GM12872 (cell line): ENCODE results near the gene NEAT1.

Source experiments
- CTCF ChIP-seq: IDR thresholded peaks from 3 replicates; pipeline ENCODE4 v1.5.1; 2011; ENCODE audit warnings: low read depth, mild to moderate bottlenecking, low read length, moderate library complexity; ENCODE audit not compliant: insufficient read depth

The NEAT1 gene

GRCh38 chr11:65418431-65418680 is 4.2 kb upstream of the NEAT1 start:
- TF ChIP-seq CTCF: no peak

GRCh38 chr11:65418681-65419459 is 3.7 kb upstream of the NEAT1 start:
- TF ChIP-seq CTCF: no peak

- no peak for TF ChIP-seq CTCF
Measured at GRCh38 chr11:65419460-65419771, 3.2 kb upstream of the NEAT1 start.

- TF ChIP-seq CTCF: no peak
Measured at GRCh38 chr11:65419772-65420481, 2.7 kb upstream of the NEAT1 start.

- TF ChIP-seq CTCF: no peak
Measured at GRCh38 chr11:65420506-65420905, 2.1 kb upstream of the NEAT1 start.

GRCh38 chr11:65420979-65421793 is 1.4 kb upstream of the NEAT1 start:
- no peak for TF ChIP-seq CTCF

- no peak for TF ChIP-seq CTCF
Measured at GRCh38 chr11:65421794-65422632, 585 bp upstream of the NEAT1 start.
